Heart right ventricle (tissue), 16 donors: ENCODE results near the gene EHHADH. TPM values are rescaled to one million over a fixed set of nuclear protein-coding genes. Genes with fewer than 3 reads are reported as not detected.

ENCODE experiments used
- ATAC-seq, 8 donors: fragments of 200-7000 bp; cut with Tn5 transposase; one replicate each; pipeline ENCODE4 v1.9.1; 2020; ENCODE audit warnings: mild to moderate bottlenecking in 8 of 8, moderate library complexity in 8 of 8, moderate number of reproducible peaks in 1 of 8
- DNase-seq, 2 donors: peaks; one replicate each; pipeline ENCODE4 v3.0.0-alpha.2; 2020
- H3K27ac ChIP-seq, 10 donors: fragments of 200-600 bp; sonication (generic) in 2 of 10; one replicate each; pipeline versions ENCODE4 v1.5.0 to v1.8.0; 2020 to 2022; ENCODE audit warnings: mild to moderate bottlenecking in 3 of 10
- H3K27me3 ChIP-seq, 7 donors: fragments of 200-600 bp; one replicate each; pipeline ENCODE4 v1.8.0; 2021 to 2022; ENCODE audit warnings: mild to moderate bottlenecking in 2 of 7
- H3K36me3 ChIP-seq, 9 donors: fragments of 200-600 bp; sonication (generic) in 1 of 9; one replicate each; pipeline versions ENCODE4 v1.5.0 to v1.8.0; 2020 to 2022; ENCODE audit warnings: mild to moderate bottlenecking in 2 of 9
- H3K4me1 ChIP-seq, 9 donors: fragments of 200-600 bp; sonication (generic) in 1 of 9; one replicate each; pipeline versions ENCODE4 v1.5.0 to v1.8.0; 2020 to 2022; ENCODE audit warnings: mild to moderate bottlenecking in 4 of 9
- H3K4me3 ChIP-seq, 10 donors: fragments of 200-600 bp; sonication (generic) in 2 of 10; one replicate each; pipeline versions ENCODE4 v1.5.0 to v1.8.0; 2020 to 2022; ENCODE audit warnings: mild to moderate bottlenecking in 7 of 10, moderate library complexity in 2 of 10
- H3K9me3 ChIP-seq, 11 donors: fragments of 200-600 bp in 10 of 11; sonication (generic) in 2 of 11; one replicate each; pipeline versions ENCODE4 v1.5.0 to v1.8.0; 2013 to 2022; ENCODE audit warnings: mild to moderate bottlenecking in 2 of 11, control low read depth in 1 of 11, moderate library complexity in 1 of 11
- WGBS, 2 donors: extraction: QIAGEN DNeasy Blood & Tissue Kit; methylation state at CpG; one replicate each; pipeline ENCODE4 v1.1.7; 2013; ENCODE audit warnings: inconsistent platforms in 1 of 2; 5-methylcytosine and 5-hydroxymethylcytosine counted together
- intact Hi-C, 10 donors: fragments of 100-400 bp; cut with DNase I; formaldehyde crosslinking; loops; one replicate each; pipeline versions ENCODE4 v1.11.1 to v1.14.2; 2022
- polyA plus RNA-seq, 2 donors: library from polyadenylated mRNA; stranded (reverse); fragments of 200-250 nt; gene quantifications; one replicate each; pipeline ENCODE4 v1.2.3, GENCODE V29; 2013
- total RNA-seq, 10 donors: library from RNA; stranded (reverse); fragmentation: NEBNext Ultra II Directional in 3 of 10; extraction: Animal tissue kit (Norgen Biotek cat#: 25700) in 3 of 10; gene quantifications; one replicate each; pipeline versions ENCODE4 v1.2.1 to v1.2.4, GENCODE V29; 2021 to 2023
- TF ChIP-seq, protein P1 (sequence below), 9 donors: fragments of 200-600 bp; sonication (generic) in 2 of 9; IDR thresholded peaks; one replicate each; pipeline versions ENCODE4 v1.5.0 to v1.8.0; 2021 to 2022; ENCODE audit warnings: antibody characterized with exemption in 9 of 9, mild to moderate bottlenecking in 5 of 9, moderate library complexity in 1 of 9
- donor health status: Arrhythmogenic right ventricular cardiomyopathy.
- donor health status: ischemic (EF 13 %, LVEDD 7.1; RV severe dilation, severe dysfunction).
- donor health status: healthy with polysubstance abuse.
- donor health status: DM: no; HTN: yes; CAD: no.
- donor health status: DM: no; HTN: no; CAD: no.
- donor health status: ischemic (EF 25% LVEDD 6.9; RV normal size, moderate dysfunction).
- donor health status: ischemic (EF 25% LVEDD 5.7; RV mildly dilated, moderate dysfunction).
- donor health status: healthy.
- donor health status: DM: yes; HTN: yes; CAD: no.
- donor health status: Ischemic cardiomyopathy.
- donor health status: ischemic (EF 35%, LVEDD 5.7; RV mildly dilated, moderate dysfunction).
- donor health status: nonischemic (EF 11% LVEDD 7.7; RV severe dilation, severe dysfunction).
- donor health status: DM: yes; HTN: yes; CAD: no.
- donor health status: PGD.
- donor health status: ischemic (EF 29% LVEDD 5.4; RV normal size, mild dysfunction).
- donor health status: nonischemic (EF 23%, LVEDD 6.1; RV moderate dilation, normal function).

EHHADH gene
- total and polyA plus RNA-seq, 12 donors, result 3.8 to 31.0 (median 20.0) TPM

GRCh38 chr3:185280572-185281365, 26.9 kb upstream of the EHHADH start:
- no peak overlapping the region for H3K4me3 ChIP-seq
- DNase-seq, result no peak
- intact Hi-C loops, result no loop called here
- peaks cover 0 to 41% (median 11%) of the 10 kb centered on the region in 7 donors for H3K27me3 ChIP-seq
- H3K27ac ChIP-seq, result no peak overlapping the region
- no peak for ATAC-seq
- no peaks in the 10 kb centered on the region for H3K36me3 ChIP-seq
- TF ChIP-seq, protein P1, sequence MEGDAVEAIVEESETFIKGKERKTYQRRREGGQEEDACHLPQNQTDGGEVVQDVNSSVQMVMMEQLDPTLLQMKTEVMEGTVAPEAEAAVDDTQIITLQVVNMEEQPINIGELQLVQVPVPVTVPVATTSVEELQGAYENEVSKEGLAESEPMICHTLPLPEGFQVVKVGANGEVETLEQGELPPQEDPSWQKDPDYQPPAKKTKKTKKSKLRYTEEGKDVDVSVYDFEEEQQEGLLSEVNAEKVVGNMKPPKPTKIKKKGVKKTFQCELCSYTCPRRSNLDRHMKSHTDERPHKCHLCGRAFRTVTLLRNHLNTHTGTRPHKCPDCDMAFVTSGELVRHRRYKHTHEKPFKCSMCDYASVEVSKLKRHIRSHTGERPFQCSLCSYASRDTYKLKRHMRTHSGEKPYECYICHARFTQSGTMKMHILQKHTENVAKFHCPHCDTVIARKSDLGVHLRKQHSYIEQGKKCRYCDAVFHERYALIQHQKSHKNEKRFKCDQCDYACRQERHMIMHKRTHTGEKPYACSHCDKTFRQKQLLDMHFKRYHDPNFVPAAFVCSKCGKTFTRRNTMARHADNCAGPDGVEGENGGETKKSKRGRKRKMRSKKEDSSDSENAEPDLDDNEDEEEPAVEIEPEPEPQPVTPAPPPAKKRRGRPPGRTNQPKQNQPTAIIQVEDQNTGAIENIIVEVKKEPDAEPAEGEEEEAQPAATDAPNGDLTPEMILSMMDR (IDR thresholded peaks at IDR 0.05), result peak in 8 of 9 donors; percentile 35 to 72 (median 56)
- 44 to 47% methylated on average over 4 of the region's 4 CpGs for WGBS, 2 donors
- peaks cover 0 to 22% (median 9%) of the 10 kb centered on the region in 9 donors for H3K4me1 ChIP-seq
- no peaks in the 10 kb centered on the region for H3K9me3 ChIP-seq

- no peak for DNase-seq
- TF ChIP-seq, protein P1 (IDR thresholded peaks at IDR 0.05), result no peak
- H3K27ac ChIP-seq, result no peak overlapping the region
- intact Hi-C loops, result no loop called here
- ATAC-seq, result no peak
- H3K27me3 ChIP-seq, result peaks cover 0 to 51% (median 18%) of the 10 kb centered on the region in 7 donors
- no peak overlapping the region for H3K4me3 ChIP-seq
- peaks cover 0 to 22% (median 9%) of the 10 kb centered on the region in 9 donors for H3K4me1 ChIP-seq
- no peaks in the 10 kb centered on the region for H3K36me3 ChIP-seq
- WGBS, 2 donors, result 89 to 91% methylated on average over 7 of the region's 7 CpGs
- no peaks in the 10 kb centered on the region for H3K9me3 ChIP-seq
These were observed 25.8 kb upstream of the EHHADH start for GRCh38 chr3:185279587-185280138.

GRCh38 chr3:185276415-185276814, 22.6 kb upstream of the EHHADH start:
- Histone ChIP-seq H3K9me3 (no peaks in the 10 kb centered on the region), H3K36me3 (no peaks in the 10 kb centered on the region), H3K27me3 (peaks cover 0 to 75% (median 42%) of the 10 kb centered on the region in 7 donors), H3K4me3 (no peak overlapping the region), H3K4me1 (peaks cover 0 to 4% (median 0%) of the 10 kb centered on the region in 9 donors), H3K27ac (no peak overlapping the region)
- no peak for DNase-seq
- no peak for ATAC-seq
- intact Hi-C loops, result no loop called here
- TF ChIP-seq, protein P1 (IDR thresholded peaks at IDR 0.05), result no peak
- 89 to 91% methylated on average over 4 of the region's 4 CpGs for WGBS, 2 donors

GRCh38 chr3:185272033-185272432, 18.2 kb upstream of the EHHADH start:
- Histone ChIP-seq H3K4me1 (no peaks in the 10 kb centered on the region), H3K9me3 (no peaks in the 10 kb centered on the region), H3K27me3 (peaks cover 0 to 86% (median 69%) of the 10 kb centered on the region in 7 donors), H3K4me3 (no peak overlapping the region), H3K36me3 (no peaks in the 10 kb centered on the region), H3K27ac (no peak overlapping the region)
- 86 to 97% methylated on average over 1 of the region's 1 CpG for WGBS, 2 donors
- DNase-seq, result no peak
- intact Hi-C loops, result no loop called here
- TF ChIP-seq, protein P1 (IDR thresholded peaks at IDR 0.05), result no peak
- ATAC-seq, result no peak
